DND-41 (cell line): ENCODE data around the gene VOPP1.

Experiments
- ATAC-seq: fragments of 200-7000 bp; cut with Tn5 transposase; 3 replicates; pipeline ENCODE4 v1.9.1; 2021; ENCODE audit warnings: low read depth; ENCODE audit not compliant: insufficient read depth
- DNase-seq: peaks from one replicate; pipeline ENCODE4 v3.0.0-alpha.2; 2020
- H2AFZ ChIP-seq: 2 replicates; pipeline ENCODE4 v1.6.0; 2012; ENCODE audit warnings: low read depth, low read length
- H3K27ac ChIP-seq: 2 replicates; pipeline ENCODE4 v1.5.1; 2012; ENCODE audit warnings: low read length, inconsistent platforms
- H3K27me3 ChIP-seq: fragments of 200-600 bp; sonication (generic); 2 replicates; pipeline ENCODE4 v1.6.0; 2012; ENCODE audit warnings: low read length, mild to moderate bottlenecking, inconsistent platforms; ENCODE audit not compliant: insufficient read depth, poor library complexity
- H3K36me3 ChIP-seq: 2 replicates; pipeline ENCODE4 v1.5.1; 2012; ENCODE audit warnings: low read length, inconsistent platforms; ENCODE audit not compliant: insufficient read depth
- H3K4me1 ChIP-seq: 2 replicates; pipeline ENCODE4 v1.5.1; 2012; ENCODE audit warnings: mild to moderate bottlenecking, low read length; ENCODE audit not compliant: insufficient read depth
- H3K4me2 ChIP-seq: 2 replicates; pipeline ENCODE4 v1.6.0; 2012; ENCODE audit warnings: mild to moderate bottlenecking, moderate library complexity, low read length, inconsistent platforms; ENCODE audit not compliant: insufficient read depth
- H3K4me3 ChIP-seq, 2 experiments: fragments of 200-600 bp in 1 of 2; shearing (Covaris generic) in 1 of 2; 2 replicates each; pipeline ENCODE4 v1.5.1; 2012 to 2016; ENCODE audit warnings: inconsistent platforms in 2 of 2, low read length in 2 of 2, mild to moderate bottlenecking in 2 of 2, low read depth in 1 of 2, moderate library complexity in 1 of 2
- H3K79me2 ChIP-seq: 2 replicates; pipeline ENCODE4 v1.6.0; 2012; ENCODE audit warnings: low read length, inconsistent platforms; ENCODE audit not compliant: insufficient read depth
- H3K9ac ChIP-seq: 2 replicates; pipeline ENCODE4 v1.6.0; 2012; ENCODE audit warnings: low read depth, mild to moderate bottlenecking, inconsistent platforms, low read length, moderate library complexity
- H3K9me3 ChIP-seq: 2 replicates; pipeline ENCODE4 v1.5.1; 2012; ENCODE audit warnings: low read length, moderate library complexity, mild to moderate bottlenecking, inconsistent platforms; ENCODE audit not compliant: insufficient read depth, severe bottlenecking
- H4K20me1 ChIP-seq: 2 replicates; pipeline ENCODE4 v1.6.0; 2012; ENCODE audit warnings: low read length; ENCODE audit not compliant: insufficient read depth
- CTCF ChIP-seq: IDR thresholded peaks from 2 replicates; pipeline ENCODE4 v1.5.1; 2012; ENCODE audit warnings: borderline replicate concordance, low read length, moderate library complexity, mild to moderate bottlenecking; ENCODE audit not compliant: poor library complexity, severe bottlenecking; ENCODE audit errors: extremely low read depth
- EZH2 ChIP-seq: IDR thresholded peaks from 3 replicates; pipeline ENCODE4 v1.6.1; 2012; ENCODE audit warnings: borderline replicate concordance, low read depth, mild to moderate bottlenecking, moderate library complexity, low read length, inconsistent platforms; ENCODE audit not compliant: severe bottlenecking

Gene VOPP1

GRCh38 chr7:55576753-55577152 lies 4.5 kb upstream of the VOPP1 start:
- no peaks in the 10 kb centered on the region for H3K36me3 ChIP-seq
- H3K4me1 ChIP-seq, result peaks cover 22% of the 10 kb centered on the region
- no peak overlapping the region for H3K4me3 ChIP-seq
- peaks cover 4% of the 10 kb centered on the region for H3K79me2 ChIP-seq
- H3K27ac ChIP-seq, result no peak overlapping the region
- DNase-seq (no peak), ATAC-seq (no peak)
- no peaks in the 10 kb centered on the region for H3K27me3 ChIP-seq
- no peaks in the 10 kb centered on the region for H4K20me1 ChIP-seq
- H2AFZ ChIP-seq, result no peak overlapping the region
- no peak overlapping the region for H3K4me2 ChIP-seq
- H3K9ac ChIP-seq, result no peak overlapping the region
- no peaks in the 10 kb centered on the region for H3K9me3 ChIP-seq
- TF ChIP-seq CTCF, result no peak
- TF ChIP-seq EZH2, result no peak

GRCh38 chr7:55575733-55576132 lies 3.4 kb upstream of the VOPP1 start:
- H4K20me1 ChIP-seq, result 0 out of 2 replicates have a peak, but pooled peaks cover 3% of the 10 kb centered on the region
- no peaks in the 10 kb centered on the region for H3K27me3 ChIP-seq
- no peak overlapping the region for H2AFZ ChIP-seq
- no peak overlapping the region for H3K4me3 ChIP-seq
- peaks cover 29% of the 10 kb centered on the region for H3K4me1 ChIP-seq
- no peaks in the 10 kb centered on the region for H3K36me3 ChIP-seq
- H3K9ac ChIP-seq, result no peak overlapping the region
- DNase-seq (no peak), ATAC-seq (no peak)
- H3K79me2 ChIP-seq, result peaks cover 14% of the 10 kb centered on the region
- H3K9me3 ChIP-seq, result no peaks in the 10 kb centered on the region
- TF ChIP-seq EZH2, result no peak
- no peak for TF ChIP-seq CTCF
- no peak overlapping the region for H3K4me2 ChIP-seq
- no peak overlapping the region for H3K27ac ChIP-seq

GRCh38 chr7:55575098-55575497 lies 2.8 kb upstream of the VOPP1 start:
- Histone ChIP-seq H4K20me1 (peaks cover 7% of the 10 kb centered on the region; the same call in 1 of the 2 replicates), H3K27ac (no peak overlapping the region), H3K79me2 (peaks cover 21% of the 10 kb centered on the region), H3K9ac (no peak overlapping the region), H3K4me2 (no peak overlapping the region), H3K9me3 (no peaks in the 10 kb centered on the region), H3K4me3 (no peak overlapping the region), H3K4me1 (peaks cover 35% of the 10 kb centered on the region), H3K36me3 (no peaks in the 10 kb centered on the region), H3K27me3 (no peaks in the 10 kb centered on the region), H2AFZ (no peak overlapping the region)
- DNase-seq (no peak), ATAC-seq (no peak)
- no peak for TF ChIP-seq EZH2
- TF ChIP-seq CTCF, result no peak
